IPS DF 6.9 (cell line): ENCODE measurements around the gene PYGO2.
A peak's percentile ranks its signal among the peaks of the same experiment; 100 is the strongest.

Experiments used
- DNase-seq: peaks from one replicate; pipeline ENCODE4 v3.0.0-alpha.2; 2013; ENCODE audit warnings: low read depth, low spot score
- H3K27ac ChIP-seq: one replicate; pipeline ENCODE4 v1.5.1; 2013; ENCODE audit warnings: low read length, control low read depth
- H3K27me3 ChIP-seq: 2 replicates; pipeline ENCODE4 v1.6.1; 2013; ENCODE audit warnings: mild to moderate bottlenecking, low read length; ENCODE audit not compliant: control insufficient read depth, insufficient read depth
- H3K36me3 ChIP-seq: 2 replicates; pipeline ENCODE4 v1.6.1; 2013; ENCODE audit warnings: low read length; ENCODE audit not compliant: control insufficient read depth, insufficient read depth
- H3K4me1 ChIP-seq: 2 replicates; pipeline ENCODE4 v1.6.1; 2013; ENCODE audit warnings: low read length; ENCODE audit not compliant: control insufficient read depth, insufficient read depth
- H3K4me3 ChIP-seq: 2 replicates; pipeline ENCODE4 v1.5.1; 2013; ENCODE audit warnings: mild to moderate bottlenecking, low read length
- H3K9me3 ChIP-seq: 2 replicates; pipeline ENCODE4 v1.6.1; 2013; ENCODE audit warnings: low read length, inconsistent platforms; ENCODE audit not compliant: control insufficient read depth, insufficient read depth
- WGBS: extraction: QIAGEN DNeasy Blood & Tissue Kit; methylation state at CpG from one replicate; pipeline ENCODE4 v1.1.7; 2013; ENCODE audit warnings: mixed read lengths, missing lambda C conversion rate; ENCODE audit not compliant: insufficient read length, insufficient coverage; 5-methylcytosine and 5-hydroxymethylcytosine counted together

The PYGO2 gene

GRCh38 chr1:154975409-154976059 lies 14.0 kb upstream of the PYGO2 start:
- Histone ChIP-seq H3K4me1 (peaks cover 8% of the 10 kb centered on the region; the same call in 1 of the 2 replicates), H3K9me3 (no peaks in the 10 kb centered on the region), H3K27me3 (no peaks in the 10 kb centered on the region), H3K4me3 (peak overlapping the region; percentile 82; the same call in 1 of the 2 replicates), H3K27ac (peak overlapping the region; percentile 6), H3K36me3 (peaks cover 6% of the 10 kb centered on the region; the same call in 1 of the 2 replicates)
- no peak for DNase-seq
- no CpG with 5 or more reads among the region's 24 CpGs for WGBS

DNA sequence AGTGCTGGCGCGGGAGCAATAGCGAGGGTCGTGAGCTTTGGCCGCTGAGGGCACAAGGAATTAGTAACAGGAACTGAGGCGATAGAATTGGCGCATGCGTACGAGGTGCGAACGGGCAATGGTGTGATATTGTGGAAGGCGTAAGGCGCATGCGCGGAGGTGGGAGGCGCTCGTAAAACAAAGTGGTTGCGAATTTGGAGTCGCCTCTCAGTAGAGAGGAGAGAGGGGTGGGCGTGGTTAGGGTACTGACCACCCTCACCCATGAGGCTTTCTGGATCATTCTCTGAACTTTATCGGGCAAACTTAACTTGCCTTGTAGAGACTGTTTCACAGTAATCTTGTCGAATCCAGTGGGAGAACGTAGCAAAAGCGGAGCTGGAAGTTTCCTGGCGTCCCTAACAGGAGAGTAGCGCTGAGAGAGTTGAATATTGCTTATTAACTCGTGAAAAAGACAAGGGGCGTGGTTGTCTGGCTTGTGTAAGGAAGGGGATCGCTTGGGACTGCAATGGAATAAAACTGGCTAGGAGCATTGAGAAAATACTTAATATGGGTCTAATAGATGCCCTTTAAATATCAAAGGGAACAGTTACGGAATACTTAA lies 13.3 kb upstream of the PYGO2 start:
- H3K27ac ChIP-seq = peak overlapping the region; percentile 6
- H3K27me3 ChIP-seq = no peaks in the 10 kb centered on the region
- DNase-seq = no peak
- H3K9me3 ChIP-seq = no peaks in the 10 kb centered on the region
- peaks cover 6% of the 10 kb centered on the region; the same call in 1 of the 2 replicates for H3K36me3 ChIP-seq
- H3K4me1 ChIP-seq = peaks cover 8% of the 10 kb centered on the region; the same call in 1 of the 2 replicates
- H3K4me3 ChIP-seq = peak overlapping the region; percentile 82
- no CpG with 5 or more reads among the region's 30 CpGs for WGBS

DNA sequence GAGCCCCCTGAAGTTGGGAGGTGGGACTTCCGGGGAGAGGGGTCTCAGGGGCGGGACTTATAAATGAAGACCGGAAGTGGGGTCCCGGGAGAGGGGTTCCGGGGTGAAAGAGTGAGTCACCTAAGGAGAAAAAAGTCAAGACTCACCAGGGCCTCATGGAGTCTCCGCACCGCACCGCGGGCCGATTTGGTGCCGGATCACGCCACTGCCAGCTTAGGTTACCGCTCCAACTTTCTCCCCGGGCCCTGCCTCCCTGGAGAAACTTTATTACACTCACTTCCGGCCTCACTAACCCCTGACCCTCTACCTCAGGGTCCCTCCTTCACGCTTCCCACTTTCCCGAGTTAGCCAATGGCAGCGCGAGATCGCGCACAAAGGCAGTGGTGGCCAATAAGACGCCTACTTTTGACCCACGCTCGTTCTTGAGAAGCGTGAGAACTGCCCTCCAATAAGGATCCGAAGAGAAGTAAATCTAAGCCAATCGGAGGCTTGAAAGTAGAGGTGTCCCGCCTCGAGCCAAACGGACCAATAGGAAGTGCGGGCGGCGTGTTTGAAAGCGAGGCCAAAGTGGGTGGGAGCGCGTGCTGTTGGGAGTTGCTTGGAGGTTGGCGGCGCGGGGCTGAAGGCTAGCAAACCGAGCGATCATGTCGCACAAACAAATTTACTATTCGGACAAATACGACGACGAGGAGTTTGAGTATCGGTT lies 12.7 kb upstream of the PYGO2 start, which contains the start of gene CKS1B:
CKS1B (plus strand) TSS at position 580 of the 706 bp plus-strand sequence; CDS start at position 645, 65 bp downstream.
- H3K9me3 ChIP-seq = no peaks in the 10 kb centered on the region
- peak within 1 kb of the TSS; percentile 83 for H3K4me3 ChIP-seq
- peak within 1 kb of the TSS; percentile 6 for H3K27ac ChIP-seq
- no peaks in the 10 kb centered on the region for H3K27me3 ChIP-seq
- peaks cover 8% of the 10 kb centered on the region; the same call in 1 of the 2 replicates for H3K4me1 ChIP-seq
- WGBS = no CpG with 5 or more reads among the region's 47 CpGs
- DNase-seq = peak; percentile 99
- H3K36me3 ChIP-seq = peaks cover under 1% of the 10 kb centered on the region; the same call in 1 of the 2 replicates

DNA sequence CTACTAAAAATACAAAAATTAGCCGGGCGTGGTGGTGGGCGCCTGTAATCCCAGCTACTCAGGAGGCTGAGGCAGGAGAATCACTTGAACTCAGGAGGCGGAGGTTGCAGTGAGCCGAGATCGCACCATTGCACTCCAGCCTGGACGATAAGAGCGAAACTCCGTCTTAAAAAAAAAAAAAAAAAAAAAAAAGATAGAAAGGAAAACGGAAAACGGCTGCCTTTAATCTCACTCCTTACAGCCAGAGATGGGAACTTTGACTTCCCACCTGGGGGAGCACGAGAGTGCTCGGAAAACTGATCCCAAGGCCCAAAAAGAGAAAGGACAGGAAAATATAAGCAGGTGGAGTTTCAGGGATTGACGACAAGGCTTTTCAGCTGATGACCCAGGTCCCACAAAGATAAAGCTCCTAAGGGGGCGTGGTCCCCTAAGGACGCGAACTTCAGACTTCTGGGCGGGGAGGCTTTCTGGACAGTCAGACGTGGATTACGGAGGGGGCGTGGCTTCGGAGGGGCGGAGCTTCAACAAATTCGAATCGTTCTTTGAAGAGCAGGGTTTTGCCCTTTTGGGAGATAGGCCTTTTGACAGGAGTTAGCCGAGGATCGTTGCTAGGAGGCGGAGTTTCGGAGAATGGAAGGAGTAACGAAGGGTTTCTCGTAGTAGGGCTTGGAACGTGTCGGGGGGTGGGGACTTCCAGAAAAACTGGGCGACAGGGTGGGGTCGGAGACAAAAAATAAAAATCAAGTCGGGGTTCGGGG lies 11.9 kb upstream of the PYGO2 start:
- Histone ChIP-seq H3K9me3 (no peaks in the 10 kb centered on the region), H3K4me1 (peaks cover 10% of the 10 kb centered on the region), H3K27ac (peak overlapping the region; percentile 70), H3K4me3 (peak overlapping the region; percentile 83; the same call in 1 of the 2 replicates), H3K27me3 (no peaks in the 10 kb centered on the region), H3K36me3 (no peaks in the 10 kb centered on the region; the same call in 1 of the 2 replicates)
- DNase-seq = peak; percentile 98
- no CpG with 5 or more reads among the region's 37 CpGs for WGBS

- H3K4me3 ChIP-seq = peak overlapping the region; percentile 16; the same call in 1 of the 2 replicates
- no CpG with 5 or more reads among the region's 18 CpGs for WGBS
- H3K27ac ChIP-seq = peak overlapping the region; percentile 78
- peaks cover under 1% of the 10 kb centered on the region for H3K36me3 ChIP-seq
- DNase-seq = peak; percentile 94
- H3K4me1 ChIP-seq = peaks cover 10% of the 10 kb centered on the region
- H3K27me3 ChIP-seq = no peaks in the 10 kb centered on the region
- H3K9me3 ChIP-seq = no peaks in the 10 kb centered on the region
These were observed 11.1 kb upstream of the PYGO2 start for GRCh38 chr1:154972517-154973343.

- H3K27me3 ChIP-seq = no peaks in the 10 kb centered on the region
- no CpG with 5 or more reads among the region's 3 CpGs for WGBS
- no peak for DNase-seq
- H3K27ac ChIP-seq = peak overlapping the region; percentile 78
- no peaks in the 10 kb centered on the region for H3K9me3 ChIP-seq
- H3K4me3 ChIP-seq = peak overlapping the region; percentile 5; the same call in 1 of the 2 replicates
- peaks cover 10% of the 10 kb centered on the region for H3K4me1 ChIP-seq
- H3K36me3 ChIP-seq = peaks cover 5% of the 10 kb centered on the region
These were observed 10.6 kb upstream of the PYGO2 start for GRCh38 chr1:154972213-154972516.

- Histone ChIP-seq H3K4me3 (peak overlapping the region; percentile 38; the same call in 1 of the 2 replicates), H3K9me3 (no peaks in the 10 kb centered on the region), H3K36me3 (peaks cover 5% of the 10 kb centered on the region), H3K27me3 (no peaks in the 10 kb centered on the region), H3K4me1 (peaks cover 10% of the 10 kb centered on the region), H3K27ac (peak overlapping the region; percentile 38)
- DNase-seq = no peak
- no CpG with 5 or more reads among the region's 10 CpGs for whole genome bisulfite sequencing
These were observed 9.9 kb upstream of the PYGO2 start for GRCh38 chr1:154971341-154971998.

DNA sequence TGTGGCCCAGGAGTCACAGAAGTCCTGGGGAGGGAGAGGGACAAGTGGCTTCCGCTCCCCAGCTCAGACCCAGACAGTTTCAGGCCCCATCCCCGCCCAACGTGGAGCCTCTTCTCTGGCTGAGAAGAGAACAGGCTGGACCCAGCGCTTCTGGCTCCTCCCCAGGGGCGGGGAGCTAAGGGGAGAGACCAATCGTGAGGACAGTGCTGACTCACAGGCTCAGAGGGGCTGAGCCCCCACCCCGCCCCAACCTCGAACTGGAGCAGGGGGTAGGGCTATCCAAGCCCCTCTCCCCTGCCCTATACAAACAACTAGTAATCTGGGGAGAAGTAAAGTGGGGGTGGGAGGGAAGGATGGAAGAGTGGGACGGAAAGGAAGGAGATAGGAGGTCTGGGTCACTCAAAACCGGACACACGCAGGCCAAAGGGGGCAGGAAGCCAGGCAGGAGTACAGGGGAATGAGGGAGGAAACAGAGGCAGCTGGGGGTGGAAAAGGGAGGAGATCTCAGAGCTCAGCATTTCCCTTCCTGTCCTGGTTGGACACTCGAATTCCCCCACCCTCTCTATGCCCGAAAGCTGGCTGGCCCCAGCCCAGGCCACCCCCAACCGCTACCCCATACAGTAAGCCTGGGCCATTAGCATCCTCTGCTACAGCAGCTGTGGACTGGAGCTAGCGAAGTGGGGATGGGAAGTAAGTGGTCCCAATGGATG lies 9.2 kb upstream of the PYGO2 start, which contains the start of gene SHC1:
SHC1 (minus strand) TSS at position 117 of the 710 bp plus-strand sequence. CDS start 221 bp downstream, outside the sequence.
- Histone ChIP-seq H3K36me3 (peaks cover 5% of the 10 kb centered on the region), H3K4me1 (peaks cover 10% of the 10 kb centered on the region), H3K27me3 (no peaks in the 10 kb centered on the region), H3K4me3 (peak within 1 kb of the TSS; percentile 38), H3K9me3 (no peaks in the 10 kb centered on the region), H3K27ac (peak within 1 kb of the TSS; percentile 38)
- no peak for DNase-seq
- WGBS = no CpG with 5 or more reads among the region's 15 CpGs
